Stimulated activated CD8-positive, alpha-beta memory T cell treated with anti-CD3 and anti-CD28 coated beads, Interleukin-7, amount 100 ng/mL, for 24 hours (primary cell): ENCODE results near the gene MAGEF1.
"Not testable (repeated sequence)": the region's sequence is repeated elsewhere in the genome, so short reads cannot be mapped to it uniquely, and the experiment has no call there.

ENCODE experiments used
- DNase-seq: peaks from one replicate; pipeline ENCODE4 v3.0.0-alpha.2; 2020; ENCODE audit warnings: low read depth

Gene MAGEF1

DNA sequence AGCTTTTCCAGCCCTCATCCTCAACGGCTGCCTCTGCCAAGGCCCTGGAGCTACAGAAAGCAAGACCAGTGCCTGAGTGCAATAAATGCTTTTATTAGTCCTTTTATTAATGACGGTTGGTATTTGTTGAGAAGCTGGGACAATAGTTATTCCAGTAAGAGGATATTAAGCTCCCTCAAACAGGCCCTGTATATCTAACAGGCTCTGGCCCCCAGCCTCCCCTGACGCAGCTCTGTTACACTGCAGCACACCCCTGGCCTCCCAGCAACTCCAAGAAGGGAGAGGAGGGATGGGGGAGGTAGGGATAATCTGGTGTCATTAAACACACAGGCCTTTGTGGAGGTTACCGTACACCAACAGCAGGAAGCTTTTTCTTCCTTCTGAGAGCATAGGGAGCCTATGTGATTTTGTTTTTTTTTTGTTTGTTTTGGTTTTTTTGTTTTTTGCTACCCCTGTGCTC, 30.8 kb upstream of the MAGEF1 start:
- no peak for DNase-seq

- no peak for DNase-seq
Observed at GRCh38 chr3:184741798-184742675, 30.2 kb upstream of the MAGEF1 start.

DNA sequence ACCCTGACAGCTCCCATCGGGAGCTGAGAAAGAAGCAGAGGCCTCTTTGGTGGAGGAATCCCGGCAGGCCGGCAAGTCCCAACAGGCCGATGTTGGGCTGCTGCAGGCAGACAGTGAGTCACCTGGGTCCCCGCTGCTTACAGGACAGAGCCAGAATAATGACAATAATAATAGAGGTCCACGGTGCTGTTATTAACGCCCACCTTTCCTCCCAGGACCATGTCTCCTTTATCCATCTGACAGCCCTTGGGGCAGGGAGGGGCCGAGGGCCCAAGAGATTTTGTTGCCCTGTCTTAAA, 29.3 kb upstream of the MAGEF1 start:
- no peak for DNase-seq

GRCh38 chr3:184740509-184741258, 28.8 kb upstream of the MAGEF1 start:
- no peak for DNase-seq

- DNase-seq = no peak
Observed at GRCh38 chr3:184739594-184740505, 28.0 kb upstream of the MAGEF1 start.

- DNase-seq = no peak
Observed at GRCh38 chr3:184738982-184739381, 27.1 kb upstream of the MAGEF1 start.

GRCh38 chr3:184738506-184738890, 26.6 kb upstream of the MAGEF1 start:
- DNase-seq = no peak

- DNase-seq = no peak
Observed at GRCh38 chr3:184737641-184738505, 26.0 kb upstream of the MAGEF1 start.

GRCh38 chr3:184737063-184737462, 25.2 kb upstream of the MAGEF1 start:
- no peak for DNase-seq

DNA sequence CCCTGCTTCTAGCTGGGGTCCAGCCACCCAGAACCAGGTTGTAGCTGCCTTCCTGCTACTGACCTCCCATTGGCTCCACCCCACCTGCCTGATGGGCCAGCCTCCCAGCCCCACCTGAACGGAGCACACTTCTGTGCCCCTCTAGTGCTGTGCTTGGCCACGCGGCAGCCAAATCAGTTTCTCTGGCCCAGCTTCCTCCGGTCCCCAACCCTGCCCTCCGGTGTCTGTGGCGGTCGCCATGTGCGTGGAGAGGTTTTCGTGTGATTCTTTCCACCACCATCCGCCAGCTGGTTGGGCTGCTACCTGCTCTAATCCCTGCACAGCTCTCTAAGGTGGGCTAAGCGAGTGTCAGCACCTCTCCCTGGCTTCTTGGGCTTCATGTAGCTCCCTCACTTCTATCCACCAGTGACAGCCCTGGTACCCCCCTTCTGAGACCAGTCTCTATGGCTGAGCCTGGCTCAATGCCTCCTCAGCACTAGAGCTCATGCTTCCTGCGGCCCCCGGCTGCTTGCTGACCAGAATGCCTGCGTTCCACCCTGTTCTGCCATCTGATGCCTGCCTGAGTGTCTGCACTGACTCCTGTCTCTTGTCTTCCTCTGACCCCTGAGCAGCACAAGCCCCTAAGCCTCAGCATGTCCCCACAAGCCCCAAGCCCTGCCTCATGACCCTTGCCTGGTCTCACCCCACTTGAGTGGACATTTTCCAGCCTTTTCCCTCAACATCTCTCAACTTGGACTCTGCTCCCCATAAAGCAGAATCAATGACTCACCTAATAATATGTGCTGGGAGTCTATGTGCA, 23.2 kb upstream of the MAGEF1 start:
- DNase-seq = no peak

DNA sequence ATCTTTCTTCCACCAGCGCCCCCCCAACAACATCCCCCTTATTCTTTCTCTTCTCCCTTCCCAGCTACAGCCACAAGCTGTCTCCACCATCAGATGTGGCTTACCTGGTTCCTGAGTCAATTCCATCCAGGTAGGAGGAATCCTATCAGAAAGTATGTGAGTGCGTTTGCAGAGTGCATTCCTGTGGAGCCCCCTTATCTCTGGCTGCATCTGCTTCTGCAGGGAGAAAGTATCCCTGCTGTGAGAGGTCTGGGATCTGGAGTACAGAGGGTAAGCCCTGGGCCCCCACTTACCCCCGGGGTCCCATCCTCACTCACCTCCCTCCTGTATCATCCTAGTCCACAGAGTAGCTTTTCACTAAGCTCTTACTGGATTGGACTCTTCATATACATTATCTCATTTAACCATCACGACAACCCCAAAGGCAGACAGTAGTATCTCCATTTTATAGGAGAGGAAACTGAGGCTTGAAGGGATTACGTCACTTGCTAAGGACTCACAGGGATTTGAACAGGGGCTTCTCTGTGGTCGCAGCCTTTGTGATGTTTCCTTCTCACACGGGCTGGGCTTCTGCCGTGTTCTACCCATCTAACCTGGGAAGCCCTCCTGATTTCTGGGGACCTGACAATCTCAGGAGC, 22.2 kb upstream of the MAGEF1 start:
- no peak for DNase-seq

- no peak for DNase-seq
Observed at GRCh38 chr3:184733181-184733580, 21.3 kb upstream of the MAGEF1 start.

- no peak for DNase-seq
Observed at GRCh38 chr3:184731786-184732537, 20.1 kb upstream of the MAGEF1 start.

DNA sequence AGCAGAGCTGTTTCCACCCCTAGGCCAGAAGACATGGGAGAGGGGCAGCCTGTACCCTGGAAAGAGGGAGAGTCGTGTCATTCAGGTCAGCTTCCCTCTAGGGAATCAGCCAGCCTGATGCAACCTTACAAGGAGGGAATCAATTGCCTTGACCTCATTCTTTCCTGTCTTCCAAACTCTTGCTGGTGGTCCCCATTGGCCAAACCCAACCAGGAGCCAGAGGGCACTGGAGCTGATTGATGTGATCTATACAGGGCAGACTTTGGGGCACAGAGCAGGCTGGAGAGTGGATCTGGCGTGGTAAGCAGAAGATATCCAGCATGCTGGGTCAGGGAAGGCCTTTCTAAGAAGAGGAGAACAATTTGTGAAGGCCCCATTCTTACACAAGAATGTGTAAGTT, 19.1 kb upstream of the MAGEF1 start:
- no peak for DNase-seq

DNA sequence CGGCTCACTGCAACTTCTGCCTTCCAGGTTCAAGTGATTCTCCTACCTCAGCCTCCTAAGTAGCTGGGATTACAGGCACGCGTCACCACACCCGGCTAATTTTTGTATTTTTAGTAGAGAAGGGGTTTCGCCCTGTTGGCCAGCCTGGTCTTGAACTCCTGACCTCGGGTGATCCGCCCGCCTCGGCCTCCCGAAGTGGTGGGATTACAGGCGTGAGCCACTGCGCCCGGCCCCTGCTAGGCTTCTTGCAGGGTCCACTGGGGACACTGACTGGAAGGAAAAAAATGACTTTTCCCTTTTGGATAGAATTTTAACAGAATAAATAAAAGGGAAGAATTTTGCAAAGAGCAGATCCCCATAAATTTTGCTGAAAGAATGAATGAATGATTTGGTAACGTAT, 17.3 kb upstream of the MAGEF1 start:
- not testable (repeated sequence) for DNase-seq

GRCh38 chr3:184728010-184728527, 16.2 kb upstream of the MAGEF1 start:
- no peak for DNase-seq

DNA sequence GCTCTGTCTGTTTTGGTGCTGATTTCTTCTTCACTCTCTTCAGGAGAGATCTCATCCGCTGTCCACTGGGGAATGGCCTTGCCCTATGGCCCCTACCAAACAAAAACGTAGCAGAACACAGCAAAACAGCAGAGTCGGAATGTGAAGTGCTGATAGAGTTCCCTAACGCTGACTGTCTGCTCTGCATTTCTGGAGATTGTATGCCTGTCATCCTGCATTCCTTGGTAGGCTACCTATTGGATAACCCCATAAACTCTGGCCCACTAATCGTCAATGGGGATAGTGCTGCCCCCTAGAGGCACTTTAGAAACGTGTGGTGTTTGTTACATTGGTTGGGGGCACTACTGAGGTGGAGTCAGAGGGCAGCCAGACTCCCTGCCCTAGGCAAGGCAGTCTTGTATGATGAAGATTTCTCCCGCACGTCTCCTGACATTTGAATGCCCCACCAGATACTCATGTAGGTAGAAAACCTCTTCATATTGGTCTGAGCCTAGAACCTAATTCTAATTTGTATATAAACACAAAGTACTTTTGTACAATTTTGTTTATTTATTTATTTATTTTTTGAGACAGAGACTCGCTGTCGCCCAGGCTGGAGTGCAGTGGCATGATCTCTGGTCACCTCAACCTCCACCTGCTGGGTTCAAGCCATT, 15.6 kb upstream of the MAGEF1 start:
- DNase-seq = no peak

DNA sequence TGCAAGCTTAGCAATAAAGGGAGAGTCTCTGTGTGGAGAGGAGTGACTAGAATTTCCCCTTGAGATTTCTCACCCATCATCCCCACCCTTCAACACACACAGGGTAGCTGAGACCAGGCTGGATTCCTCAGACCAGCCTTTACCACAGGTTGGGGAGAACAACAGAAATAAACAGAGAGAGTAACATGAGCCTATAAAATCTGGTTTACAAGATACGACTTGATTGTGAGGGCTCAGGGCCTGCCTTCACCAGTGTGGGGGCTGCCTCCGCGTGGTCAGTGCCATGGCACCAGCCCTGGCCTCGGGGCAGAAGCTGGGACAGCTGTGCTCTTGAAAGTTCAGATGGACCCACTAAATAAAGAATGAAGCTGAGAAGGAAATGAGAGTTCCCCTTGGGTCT, 14.6 kb upstream of the MAGEF1 start:
- no peak for DNase-seq
